Stimulated activated CD4-positive, alpha-beta T cell treated with anti-CD3 and anti-CD28 coated beads, Interleukin-4, amount 100 ng/mL, for 1 hour (primary cell): ENCODE results near the gene DYSF.

Experiments
- DNase-seq: peaks from one replicate; pipeline ENCODE4 v3.0.0-alpha.2; 2020

The DYSF gene

GRCh38 chr2:71457123-71457915 is 4.0 kb downstream of the DYSF start:
- no peak for DNase-seq

GRCh38 chr2:71457923-71458322 is 4.6 kb downstream of the DYSF start:
- DNase-seq: no peak

GRCh38 chr2:71458413-71459083 is 5.2 kb downstream of the DYSF start:
- DNase-seq: no peak

GRCh38 chr2:71459084-71459431 is 5.7 kb downstream of the DYSF start:
- no peak for DNase-seq

- no peak for DNase-seq
These were observed 6.7 kb downstream of the DYSF start for GRCh38 chr2:71460056-71460455.

- DNase-seq: no peak
These were observed 7.4 kb downstream of the DYSF start for GRCh38 chr2:71460595-71461303.

GRCh38 chr2:71461304-71461671 is 7.9 kb downstream of the DYSF start:
- DNase-seq: no peak

- DNase-seq: no peak
These were observed 8.8 kb downstream of the DYSF start for GRCh38 chr2:71462056-71462605.

GRCh38 chr2:71462641-71463341 is 9.4 kb downstream of the DYSF start:
- no peak for DNase-seq

GRCh38 chr2:71463342-71463654 is 9.9 kb downstream of the DYSF start:
- no peak for DNase-seq

- DNase-seq: no peak
These were observed 11.0 kb downstream of the DYSF start for GRCh38 chr2:71464389-71464788.

- no peak for DNase-seq
These were observed 12.0 kb downstream of the DYSF start for GRCh38 chr2:71465356-71465755.

GRCh38 chr2:71465961-71466300 is 12.6 kb downstream of the DYSF start:
- no peak for DNase-seq

GRCh38 chr2:71466301-71467179 is 13.2 kb downstream of the DYSF start:
- DNase-seq: no peak

GRCh38 chr2:71467180-71467815 is 13.9 kb downstream of the DYSF start:
- no peak for DNase-seq

GRCh38 chr2:71468279-71469015 is 15.1 kb downstream of the DYSF start:
- no peak for DNase-seq

GRCh38 chr2:71469403-71470398 is 16.3 kb downstream of the DYSF start:
- DNase-seq: no peak

GRCh38 chr2:71471276-71471675 is 17.9 kb downstream of the DYSF start:
- no peak for DNase-seq

GRCh38 chr2:71472019-71472418 is 18.7 kb downstream of the DYSF start:
- DNase-seq: no peak
